GM12892 (cell line): ENCODE measurements around the gene SUV39H1.

Experiments used
- POLR2A ChIP-seq: IDR thresholded peaks from 2 replicates; pipeline ENCODE4 v1.6.1; 2011; ENCODE audit warnings: low read depth, low read length, control low read depth
- POLR2AphosphoS5 ChIP-seq: IDR thresholded peaks from 2 replicates; pipeline ENCODE4 v1.6.1; 2011; ENCODE audit warnings: low read depth, low read length, control low read depth

GRCh38 chrX:48754238-48754637 is 57.7 kb downstream of the SUV39H1 start:
- TF ChIP-seq POLR2A (no peak), POLR2AphosphoS5 (no peak)
